GM19468 (cell line): ENCODE data around the gene FGF14.
"Not testable (repeated sequence)": the region's sequence is repeated elsewhere in the genome, so short reads cannot be mapped to it uniquely, and the experiment has no call there.

ENCODE experiments used
- ATAC-seq: cut with Tn5 transposase; IDR thresholded peaks from one replicate; pipeline ENCODE4 v1.9.1; 2021; ENCODE audit warnings: mild to moderate bottlenecking, moderate library complexity, moderate number of reproducible peaks; ENCODE audit not compliant: unreplicated experiment; ENCODE audit errors: extremely low read depth

The FGF14 gene

DNA sequence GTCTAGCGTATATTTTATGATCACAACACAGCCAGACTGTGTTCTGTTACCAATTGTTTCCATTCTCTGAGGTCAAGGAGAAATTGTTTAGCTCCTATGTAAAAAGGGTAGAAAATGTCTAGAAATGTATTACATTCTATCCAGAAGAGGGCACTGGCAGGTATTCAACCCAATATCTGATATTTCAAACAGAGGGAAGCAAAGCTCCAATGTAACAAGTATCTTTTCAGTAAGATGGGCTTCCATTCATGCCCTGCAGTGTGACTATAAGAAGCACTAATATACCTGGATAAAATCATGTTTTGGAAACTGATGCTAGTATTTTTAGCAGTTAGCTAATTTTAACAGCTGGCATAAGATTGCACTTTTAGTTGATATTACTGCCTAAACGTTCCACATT, 312.7 kb downstream of the FGF14 start:
- no peak for ATAC-seq

DNA sequence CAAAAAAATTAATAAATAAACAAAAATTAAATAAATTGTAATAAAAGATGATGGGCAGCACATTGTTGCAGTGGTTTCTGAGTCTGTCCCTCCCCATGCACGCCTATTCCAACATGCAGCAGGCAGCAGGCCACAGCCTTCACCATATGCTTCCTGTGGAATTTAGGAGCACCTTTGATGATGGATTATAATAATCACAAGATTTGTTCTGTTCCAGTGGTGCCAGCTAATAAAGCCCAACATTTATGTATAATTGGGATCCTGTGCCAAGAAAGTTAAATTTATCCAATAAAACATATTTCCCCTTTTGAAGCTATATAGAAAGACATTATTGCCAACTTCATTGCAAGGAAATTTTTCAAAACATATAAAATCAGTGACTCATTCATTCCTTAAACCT, 328.6 kb downstream of the FGF14 start:
- no peak for ATAC-seq

- no peak for ATAC-seq
Observed at GRCh38 chr13:102071711-102072110, 330.1 kb downstream of the FGF14 start.

DNA sequence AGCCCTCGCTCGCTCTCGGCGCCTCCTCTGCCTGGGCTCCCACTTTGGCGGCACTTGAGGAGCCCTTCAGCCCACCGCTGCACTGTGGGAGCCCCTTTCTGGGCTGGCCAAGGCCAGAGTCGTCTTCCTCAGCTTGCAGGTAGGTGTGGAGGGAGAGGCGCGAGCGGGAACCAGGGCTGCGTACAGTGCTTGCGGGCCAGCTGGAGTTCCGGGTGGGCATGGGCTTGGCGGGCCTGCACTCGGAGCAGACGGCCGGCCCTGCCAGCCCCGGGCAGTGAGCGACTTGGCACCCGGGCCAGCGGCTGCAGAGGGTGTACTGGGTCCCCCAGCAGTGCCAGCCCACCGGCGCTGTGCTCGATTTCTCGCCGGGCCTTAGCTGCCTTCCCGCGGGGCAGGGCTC, 333.5 kb downstream of the FGF14 start:
- ATAC-seq: not testable (repeated sequence)

- no peak for ATAC-seq
Observed at GRCh38 chr13:102055090-102055779, 346.6 kb downstream of the FGF14 start.

DNA sequence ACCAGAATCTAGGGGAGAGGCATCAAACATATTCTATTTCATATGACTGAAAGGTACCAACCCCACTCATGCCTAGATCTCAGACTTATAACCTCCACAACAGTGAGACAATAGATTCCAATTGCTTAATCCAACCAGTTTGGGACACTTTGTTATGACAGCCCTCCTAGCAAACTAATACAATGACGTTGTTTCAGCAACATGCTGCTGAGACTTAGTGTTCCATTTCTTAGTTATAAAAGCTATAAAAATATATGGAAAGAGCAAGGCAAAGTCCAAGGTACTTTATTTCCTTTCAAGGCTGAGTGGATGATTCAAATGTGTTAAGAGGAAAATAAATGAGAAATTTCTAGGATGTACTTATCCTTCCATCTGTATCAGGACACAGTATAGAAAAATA, 352.0 kb downstream of the FGF14 start:
- ATAC-seq: no peak

DNA sequence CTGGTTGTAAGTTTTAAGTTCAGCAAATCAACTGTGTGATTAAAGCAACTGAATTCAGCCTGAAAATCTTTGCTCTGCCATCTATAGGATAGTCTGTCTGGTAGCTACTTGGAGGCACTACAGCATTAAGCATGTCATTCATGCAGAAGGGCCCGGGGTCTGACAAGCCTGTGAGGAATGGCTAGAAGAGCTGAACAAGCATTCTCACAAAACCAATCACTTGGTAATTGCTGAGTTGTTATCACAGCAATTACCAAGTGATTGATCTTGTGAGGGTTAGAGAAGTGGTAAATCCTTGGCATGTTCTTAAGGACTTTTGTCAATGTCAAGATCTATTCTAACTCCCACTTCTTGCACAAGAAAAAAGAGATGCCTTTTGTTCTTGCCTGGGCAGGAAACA, 356.1 kb downstream of the FGF14 start:
- ATAC-seq: no peak

DNA sequence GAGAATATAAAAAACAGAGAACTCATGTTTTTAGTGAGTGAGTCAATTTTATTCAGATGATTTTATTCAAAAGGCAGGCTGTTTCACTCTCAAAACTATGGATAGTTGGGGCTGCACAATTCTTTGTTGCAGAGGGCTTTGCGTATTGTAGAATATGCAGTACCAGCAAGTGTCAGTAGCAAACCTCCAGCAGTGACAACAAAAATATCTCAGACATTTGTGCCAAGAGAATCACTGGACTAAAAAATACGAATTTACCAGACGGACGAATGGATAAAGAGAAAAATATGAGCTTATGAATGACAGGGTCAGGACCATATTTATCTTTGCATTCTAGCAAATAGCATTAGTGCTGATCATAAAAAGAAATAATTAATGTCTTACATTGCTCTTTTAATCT, 359.1 kb downstream of the FGF14 start:
- no peak for ATAC-seq

- no peak for ATAC-seq
Observed at GRCh38 chr13:102041544-102041943, 360.3 kb downstream of the FGF14 start.

DNA sequence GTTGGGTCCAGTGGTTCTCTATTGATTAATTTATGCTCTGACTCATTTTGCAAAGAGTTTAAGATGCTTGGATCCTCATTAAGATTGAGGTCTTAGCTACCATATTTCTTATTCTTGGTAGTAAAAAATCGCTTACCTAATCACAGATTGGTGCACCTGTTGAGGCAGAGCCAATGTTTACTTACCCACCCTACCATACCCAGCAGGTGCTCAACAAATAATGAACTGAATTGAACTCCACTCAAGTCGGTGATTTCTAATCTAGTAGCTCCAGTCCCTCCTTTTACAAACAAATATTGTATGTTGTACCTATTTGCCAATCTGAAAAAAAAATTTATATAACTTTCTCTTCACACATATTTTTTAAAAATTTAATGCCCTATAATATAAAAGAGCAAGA, 361.0 kb downstream of the FGF14 start:
- ATAC-seq: no peak

DNA sequence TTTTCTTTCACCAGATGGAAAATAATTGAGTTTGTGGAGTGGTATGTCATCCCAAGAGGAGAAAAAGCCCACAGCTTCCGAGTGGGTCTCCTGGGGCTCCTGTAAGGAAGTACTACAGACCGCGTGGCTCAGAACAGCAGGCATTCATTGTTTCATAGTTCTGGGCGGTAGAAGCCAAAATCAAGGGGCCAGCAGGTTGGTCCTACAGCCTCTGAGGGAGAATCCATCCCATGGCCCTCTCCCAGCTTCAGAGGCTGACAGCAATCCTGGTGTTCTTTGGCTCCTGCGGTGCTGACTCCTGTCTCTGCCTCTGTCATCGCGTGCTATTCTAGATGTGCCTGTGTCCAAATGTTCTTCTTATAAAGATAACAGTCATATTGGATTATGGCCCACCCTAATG, 362.6 kb downstream of the FGF14 start:
- no peak for ATAC-seq

DNA sequence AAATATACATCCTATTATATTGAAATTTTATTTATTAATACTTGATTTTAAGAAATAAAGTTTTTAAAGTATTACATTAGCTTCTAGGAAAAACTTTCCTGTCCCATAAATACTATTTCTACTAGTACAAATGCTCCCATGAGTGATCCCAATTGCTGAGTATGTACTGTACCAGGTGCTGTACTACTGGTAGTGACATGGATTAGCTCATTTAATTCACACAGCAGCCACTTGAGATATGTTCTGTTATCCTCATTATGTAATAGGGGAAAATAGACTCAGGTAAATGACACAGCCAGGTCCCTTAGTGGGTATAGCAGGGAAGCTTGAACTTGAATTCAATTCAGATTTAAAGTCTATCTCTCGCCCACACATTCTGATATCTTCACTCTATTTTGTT, 363.1 kb downstream of the FGF14 start:
- no peak for ATAC-seq

DNA sequence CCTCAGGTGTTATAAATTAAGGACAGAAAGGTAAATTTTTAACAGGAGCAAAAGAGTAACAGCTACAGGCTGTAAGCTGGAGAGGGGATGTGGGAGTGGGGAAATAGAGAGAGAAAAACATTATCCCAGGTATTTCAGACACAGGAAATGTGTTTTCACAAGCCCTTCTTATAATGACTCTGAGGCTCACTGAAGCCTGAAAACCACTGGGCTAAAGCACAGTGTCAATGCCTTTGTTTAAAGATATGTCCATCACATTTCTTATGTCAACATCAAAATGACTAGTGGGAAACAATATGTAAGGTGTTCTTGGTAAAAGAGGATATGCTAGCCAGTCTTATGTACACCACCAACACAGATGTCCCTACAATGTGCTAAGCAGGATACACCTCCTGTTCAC, 365.9 kb downstream of the FGF14 start:
- ATAC-seq: no peak

- ATAC-seq: no peak
Observed at GRCh38 chr13:102033857-102034331, 368.0 kb downstream of the FGF14 start.

DNA sequence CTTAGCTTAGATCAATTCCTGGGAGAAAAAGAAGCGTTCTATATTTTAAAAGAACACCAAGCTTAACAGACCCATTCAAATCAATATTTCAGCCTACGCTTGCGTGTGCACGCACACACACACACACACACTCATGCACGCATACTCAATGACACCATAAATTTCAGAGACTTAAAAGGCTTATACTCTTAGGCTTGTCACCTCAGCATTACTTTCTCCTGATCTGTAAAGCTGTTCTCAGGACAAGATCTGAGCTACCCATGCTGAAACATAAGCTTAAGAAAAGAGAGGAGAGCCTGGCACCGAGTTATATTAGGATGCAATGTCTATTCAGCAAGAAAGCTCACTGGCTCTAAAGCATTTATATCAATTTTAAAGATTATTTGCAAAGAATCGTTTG, 368.5 kb downstream of the FGF14 start:
- no peak for ATAC-seq

DNA sequence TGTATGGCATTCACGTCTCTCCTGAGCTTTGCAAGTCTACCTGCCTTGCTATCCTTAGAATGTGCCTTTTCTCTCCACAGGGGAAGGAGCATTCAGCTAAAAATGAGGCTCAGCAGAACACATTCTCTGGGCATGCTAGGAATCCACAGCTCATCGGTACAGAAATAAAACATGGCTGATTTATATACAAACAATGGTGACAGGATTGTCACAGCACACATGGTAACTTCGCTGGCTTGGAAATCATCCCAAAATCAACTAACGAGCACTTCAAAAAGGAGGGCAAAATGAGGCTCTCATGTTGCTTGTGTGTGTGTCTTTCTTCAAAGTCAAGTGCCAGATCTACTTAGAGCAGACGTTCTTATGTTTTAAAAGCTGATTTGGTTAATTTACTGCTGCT, 373.0 kb downstream of the FGF14 start:
- ATAC-seq: no peak

- ATAC-seq: no peak
Observed at GRCh38 chr13:102028206-102028605, 373.6 kb downstream of the FGF14 start.

- ATAC-seq: no peak
Observed at GRCh38 chr13:102021777-102022176, 380.1 kb downstream of the FGF14 start.

DNA sequence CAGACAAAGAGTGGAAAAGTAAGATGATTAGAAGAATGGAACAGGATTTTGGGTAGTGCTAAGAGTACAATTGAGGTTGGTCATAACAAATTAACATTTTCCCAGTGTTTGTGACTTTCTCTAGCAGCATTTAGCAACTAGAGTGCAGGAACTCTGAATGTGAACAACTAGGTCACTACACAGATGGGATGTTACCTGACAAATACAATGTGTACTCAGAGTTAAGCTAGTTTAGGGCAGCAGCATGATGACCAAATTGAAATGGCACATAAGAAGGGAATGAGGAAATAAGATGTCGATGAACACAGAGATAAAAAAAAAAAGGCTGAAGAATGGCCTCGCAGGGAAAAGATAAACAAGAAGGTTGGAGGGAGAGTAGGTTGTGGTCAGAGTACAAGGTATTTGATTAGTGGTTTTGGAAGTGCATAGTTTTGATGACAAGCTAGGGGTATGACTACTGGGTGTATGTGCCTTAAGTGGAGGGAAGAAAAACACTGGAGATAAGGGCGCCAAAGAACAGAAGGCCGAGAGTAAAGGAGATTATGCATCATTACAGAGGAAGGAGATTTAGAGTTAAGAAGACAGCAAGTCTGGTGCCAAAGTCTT, 381.1 kb downstream of the FGF14 start:
- ATAC-seq: no peak

GRCh38 chr13:102018716-102019115, 383.1 kb downstream of the FGF14 start:
- ATAC-seq: no peak

GRCh38 chr13:102017248-102017647, 384.6 kb downstream of the FGF14 start:
- ATAC-seq: no peak
